Vagina (tissue), 2 donors: Measurements from ENCODE around the gene WAC.

Source experiments
- POLR2A ChIP-seq, 2 donors: fragments of 450-650 bp; IDR thresholded peaks; one replicate each; pipeline ENCODE4 v1.6.1; 2017; ENCODE audit warnings: antibody characterized with exemption in 2 of 2, mild to moderate bottlenecking in 2 of 2, moderate library complexity in 2 of 2
- TF ChIP-seq, protein P1 (sequence below), 3 experiments: fragments of 450-650 bp in 2 of 3; fragments of 200-600 bp in 1 of 3; sonication (generic) in 1 of 3; IDR thresholded peaks; one replicate each; pipeline ENCODE4 v1.5.1; 2017 to 2019; ENCODE audit warnings: antibody characterized with exemption in 3 of 3, mild to moderate bottlenecking in 2 of 3, moderate library complexity in 2 of 3

DNA sequence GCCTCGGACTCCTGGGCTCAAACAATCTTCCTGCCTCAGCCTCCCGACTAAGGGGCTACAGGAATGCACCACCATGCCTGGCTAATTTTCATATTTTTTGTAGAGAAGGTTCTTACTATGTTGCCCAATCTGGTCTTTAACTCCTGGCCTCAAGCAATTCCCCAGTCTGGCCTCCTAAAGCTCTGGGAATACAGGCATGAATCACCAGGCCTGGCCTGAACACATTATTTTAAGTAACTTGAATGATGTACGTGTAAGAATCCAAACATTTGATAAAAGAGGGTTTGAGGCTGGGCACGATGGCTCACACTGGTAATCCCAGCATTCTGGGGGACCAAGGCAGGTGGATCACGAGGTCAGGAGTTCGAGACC is 131.4 kb downstream of the WAC start:
- TF ChIP-seq, protein P1, sequence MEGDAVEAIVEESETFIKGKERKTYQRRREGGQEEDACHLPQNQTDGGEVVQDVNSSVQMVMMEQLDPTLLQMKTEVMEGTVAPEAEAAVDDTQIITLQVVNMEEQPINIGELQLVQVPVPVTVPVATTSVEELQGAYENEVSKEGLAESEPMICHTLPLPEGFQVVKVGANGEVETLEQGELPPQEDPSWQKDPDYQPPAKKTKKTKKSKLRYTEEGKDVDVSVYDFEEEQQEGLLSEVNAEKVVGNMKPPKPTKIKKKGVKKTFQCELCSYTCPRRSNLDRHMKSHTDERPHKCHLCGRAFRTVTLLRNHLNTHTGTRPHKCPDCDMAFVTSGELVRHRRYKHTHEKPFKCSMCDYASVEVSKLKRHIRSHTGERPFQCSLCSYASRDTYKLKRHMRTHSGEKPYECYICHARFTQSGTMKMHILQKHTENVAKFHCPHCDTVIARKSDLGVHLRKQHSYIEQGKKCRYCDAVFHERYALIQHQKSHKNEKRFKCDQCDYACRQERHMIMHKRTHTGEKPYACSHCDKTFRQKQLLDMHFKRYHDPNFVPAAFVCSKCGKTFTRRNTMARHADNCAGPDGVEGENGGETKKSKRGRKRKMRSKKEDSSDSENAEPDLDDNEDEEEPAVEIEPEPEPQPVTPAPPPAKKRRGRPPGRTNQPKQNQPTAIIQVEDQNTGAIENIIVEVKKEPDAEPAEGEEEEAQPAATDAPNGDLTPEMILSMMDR (IDR thresholded peaks at IDR 0.05), result no peak
- no peak for TF ChIP-seq POLR2A (IDR thresholded peaks at IDR 0.05)
